Stimulated activated CD4-positive, alpha-beta T cell treated with anti-CD3 and anti-CD28 coated beads, TNF-alpha, amount 100 ng/mL, for 4 hours (primary cell): ENCODE data around the gene CTNNBL1.

Experiments
- DNase-seq, 3 experiments: peaks; one replicate each; pipeline ENCODE4 v3.0.0-alpha.2; 2020; ENCODE audit warnings: low read depth in 3 of 3

CTNNBL1 gene

DNA sequence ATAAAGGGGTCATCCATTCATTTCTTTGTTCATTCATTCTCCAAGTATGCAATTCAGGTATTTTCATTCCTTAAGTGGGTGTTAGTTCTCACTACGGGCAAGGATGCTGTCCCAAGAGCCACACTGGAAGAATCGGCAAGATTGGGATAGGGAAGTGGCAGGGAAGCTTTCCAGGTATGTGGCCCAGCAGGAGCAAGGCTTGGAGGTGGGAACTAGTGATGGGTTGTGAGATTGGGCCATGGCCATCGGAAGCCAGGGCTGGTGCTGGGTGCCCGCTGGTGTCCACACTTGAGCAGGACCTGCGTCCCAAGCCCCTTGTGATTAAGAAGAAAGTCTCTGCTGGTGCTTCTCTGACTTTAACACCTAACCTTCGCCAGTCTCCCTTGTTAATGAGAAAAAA lies 224.2 kb downstream of the CTNNBL1 start:
- DNase-seq = no peak

DNA sequence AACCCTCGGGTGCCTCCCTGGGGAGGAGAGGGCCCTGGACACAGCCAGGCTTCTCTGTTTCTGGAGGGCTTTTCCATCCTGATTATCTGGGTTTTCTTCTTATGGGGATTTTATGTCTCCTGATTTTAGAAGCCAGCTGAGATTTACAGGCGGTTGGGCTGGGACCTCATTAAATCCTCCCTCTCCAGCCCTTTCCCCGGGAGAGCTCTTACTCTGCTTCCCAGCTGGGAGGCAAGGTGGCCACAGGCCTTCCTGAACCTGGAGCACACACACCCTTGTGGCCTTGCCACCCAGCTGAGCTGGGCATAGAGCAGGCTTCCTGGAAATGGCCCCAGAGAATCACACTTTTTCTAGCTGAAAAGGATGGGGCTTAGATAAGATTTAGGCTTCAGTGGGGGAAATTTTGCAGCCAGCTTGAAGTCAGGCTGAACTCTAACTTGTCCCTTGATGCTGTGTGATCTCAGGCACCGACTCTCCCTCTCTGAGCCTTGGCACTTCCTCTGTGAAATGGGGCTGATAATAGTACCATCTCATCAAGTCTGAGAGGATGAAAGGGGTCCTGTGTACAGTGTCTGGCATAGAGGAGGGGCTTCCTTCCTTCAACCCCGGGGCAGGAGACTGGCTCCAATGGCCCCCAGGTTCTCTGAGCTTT lies 225.7 kb downstream of the CTNNBL1 start:
- no peak for DNase-seq

DNA sequence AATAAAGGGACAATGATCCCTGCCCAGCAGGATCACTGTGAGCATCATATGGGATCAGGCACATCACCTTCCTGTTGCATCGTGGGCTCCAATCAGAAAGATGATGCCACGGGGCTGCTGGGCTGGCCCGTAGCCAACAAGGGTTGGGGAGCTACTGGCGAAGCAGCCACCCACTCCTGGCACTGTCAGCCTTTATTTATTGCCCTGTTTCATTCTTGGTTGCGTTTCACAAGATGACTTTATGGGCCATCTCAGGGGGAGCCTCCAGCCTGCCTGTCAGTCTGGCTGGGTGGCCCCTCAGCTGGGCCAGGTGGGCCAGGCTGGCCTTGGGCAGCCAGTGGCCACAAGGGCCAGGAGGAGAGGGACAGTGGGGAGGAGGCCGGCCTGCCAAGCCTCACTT lies 226.4 kb downstream of the CTNNBL1 start:
- DNase-seq = no peak

DNA sequence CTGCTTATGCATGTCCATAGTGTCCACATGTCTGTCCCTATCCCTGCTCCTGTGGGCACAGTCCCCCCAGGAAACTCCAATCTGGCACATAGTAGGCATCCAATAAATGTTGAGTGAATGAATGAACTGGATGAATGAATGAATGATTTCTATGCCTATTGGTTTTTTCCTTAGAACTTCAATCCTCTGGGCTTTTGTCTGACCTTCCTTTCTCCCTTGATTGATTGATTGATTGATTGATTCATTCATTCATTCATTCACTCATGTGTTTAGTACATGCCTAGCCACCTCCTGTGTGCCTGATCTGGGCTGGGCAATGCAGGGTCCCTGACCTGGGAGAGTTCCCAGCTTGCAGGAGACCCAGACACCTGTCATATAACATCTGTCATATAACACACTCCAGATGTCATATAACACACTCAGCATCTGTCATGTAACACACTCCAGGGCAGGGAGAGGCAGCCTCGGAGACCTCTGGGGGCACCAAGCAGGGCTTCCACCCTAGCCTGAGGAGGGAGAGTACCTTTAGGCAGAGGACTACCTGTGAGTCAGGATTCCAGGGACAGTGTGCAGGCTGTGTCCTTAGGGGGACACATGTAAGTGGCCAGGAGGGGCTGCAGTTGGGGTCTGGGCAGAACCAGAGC lies 227.0 kb downstream of the CTNNBL1 start:
- DNase-seq = no peak

DNA sequence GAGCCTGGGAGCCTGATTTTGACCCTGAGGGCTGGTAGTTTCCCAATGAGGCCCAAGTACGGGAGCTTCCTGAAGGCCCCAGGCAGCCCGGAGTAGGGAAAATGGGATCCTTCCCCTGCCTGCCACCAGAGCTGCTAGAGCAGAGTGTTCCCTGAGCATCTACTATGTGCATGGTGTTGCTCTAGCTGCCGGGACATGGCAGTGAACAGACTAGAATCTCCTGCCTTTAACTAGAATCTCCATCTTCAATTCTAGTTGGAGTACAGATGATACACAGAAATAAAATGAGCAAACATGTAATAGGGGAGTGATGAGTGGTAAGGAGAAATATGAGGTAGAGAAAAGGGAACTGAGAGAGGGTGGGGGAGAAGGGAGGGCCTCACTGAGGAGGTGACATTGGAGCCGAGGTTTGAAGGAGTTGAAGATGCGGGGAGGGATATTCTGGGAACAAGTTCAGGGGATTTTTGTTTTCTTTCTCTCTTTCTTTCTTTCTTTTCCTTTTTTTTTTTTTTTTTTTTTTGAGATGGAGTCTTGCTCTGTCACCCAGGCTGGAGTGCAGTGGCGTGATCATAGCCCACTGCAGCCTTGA lies 227.6 kb downstream of the CTNNBL1 start:
- no peak for DNase-seq
